Adrenal gland (tissue), 12 donors: ENCODE measurements around the gene SMAP2. TPM values are rescaled to one million over a fixed set of nuclear protein-coding genes. Genes with fewer than 3 reads are reported as not detected.

ENCODE experiments used
- DNase-seq, 7 donors: peaks; one replicate each; pipeline ENCODE4 v3.0.0-alpha.2; 2019 to 2020
- H3K27ac ChIP-seq, 5 donors: fragments of 200-600 bp; sonication (generic) in 4 of 5; 1 replicate in 3 of 5; 2 replicates in 2 of 5; pipeline versions ENCODE4 v1.5.1 to v1.8.0; 2016 to 2020; ENCODE audit warnings: mild to moderate bottlenecking in 1 of 5
- H3K27me3 ChIP-seq: fragments of 200-600 bp; 2 replicates; pipeline ENCODE4 v1.8.0; 2021
- H3K36me3 ChIP-seq, 2 donors: fragments of 200-600 bp; replicated peaks in 1 of 2; 1 replicate in 1 of 2; 2 replicates in 1 of 2; pipeline versions ENCODE4 v1.5.1 to v1.8.0; 2018 to 2022
- H3K4me1 ChIP-seq, 2 donors: fragments of 200-600 bp; replicated peaks in 1 of 2; 1 replicate in 1 of 2; 2 replicates in 1 of 2; pipeline versions ENCODE4 v1.5.1 to v1.8.0; 2018 to 2021
- H3K4me3 ChIP-seq, 4 donors: fragments of 200-600 bp; sonication (generic) in 3 of 4; one replicate each; pipeline ENCODE4 v1.5.1; 2016 to 2018
- H3K9me3 ChIP-seq, 3 donors: fragments of 200-600 bp; sonication (generic) in 1 of 3; replicated peaks in 1 of 3; 1 replicate in 2 of 3; 2 replicates in 1 of 3; pipeline versions ENCODE4 v1.5.1 to v1.8.0; 2016 to 2021
- POLR2A ChIP-seq, 2 donors: fragments of 450-650 bp; IDR thresholded peaks; one replicate each; pipeline ENCODE4 v1.6.1; 2017; ENCODE audit warnings: antibody characterized with exemption in 2 of 2, mild to moderate bottlenecking in 2 of 2, moderate library complexity in 1 of 2
- WGBS, 4 donors: extraction: QIAGEN DNeasy Blood & Tissue Kit in 2 of 4; methylation state at CpG; one replicate each; pipeline versions ENCODE4 v1.1.5 to v1.1.7; 2013 to 2017; 5-methylcytosine and 5-hydroxymethylcytosine counted together
- intact Hi-C, 2 donors: fragments of 100-400 bp; cut with DNase I; formaldehyde crosslinking; loops; one replicate each; pipeline versions ENCODE4 v1.14.1 to v1.15.0; 2022 to 2023
- polyA plus RNA-seq, 3 donors: library from polyadenylated mRNA; stranded (reverse); fragments of 200-250 nt in 2 of 3; fragments of 350-450 nt in 1 of 3; fragmentation: Illumina TruSeq in 1 of 3; extraction: RNeasy Lipid Tissue Mini Kit (QIAGEN cat#74804) in 1 of 3; gene quantifications; one replicate each; pipeline ENCODE4 v1.2.3, GENCODE V29; 2013 to 2014
- total RNA-seq, 9 donors: library from RNA; depleted of rRNA in 4 of 9; stranded (reverse); fragments of >200 nt in 4 of 9; fragments of 120-200 nt in 1 of 9; fragmentation: NEBNext Ultra II Directional in 1 of 9; extraction: Animal tissue kit (Norgen Biotek cat#: 25700) in 1 of 9; gene quantifications; one replicate each; pipeline versions ENCODE4 v1.1.0 to v1.2.4, GENCODE V29; 2013 to 2023
- TF ChIP-seq, protein P1 (sequence below), 6 experiments: fragments of 450-650 bp in 4 of 6; fragments of 200-600 bp in 2 of 6; sonication (generic) in 1 of 6; IDR thresholded peaks; 1 replicate in 5 of 6; 2 replicates in 1 of 6; pipeline versions ENCODE4 v1.5.1 to v1.8.0; 2016 to 2021; ENCODE audit warnings: antibody characterized with exemption in 6 of 6, mild to moderate bottlenecking in 2 of 6, moderate library complexity in 1 of 6
- donor health status: healthy with polysubstance abuse.
- donor health status: Bipolar disorder and iron deficiency.
- donor health status: DM: yes; HTN: yes; CAD: no.
- donor health status: DM: no; HTN: no; CAD: no.
- donor health status: DM: no; HTN: no; CAD: no.
- donor health status: DM: yes; HTN: yes; CAD: no.

Gene SMAP2
- total and polyA plus RNA-seq, 12 donors: 15.0 to 55.9 (median 36.3) TPM

DNA sequence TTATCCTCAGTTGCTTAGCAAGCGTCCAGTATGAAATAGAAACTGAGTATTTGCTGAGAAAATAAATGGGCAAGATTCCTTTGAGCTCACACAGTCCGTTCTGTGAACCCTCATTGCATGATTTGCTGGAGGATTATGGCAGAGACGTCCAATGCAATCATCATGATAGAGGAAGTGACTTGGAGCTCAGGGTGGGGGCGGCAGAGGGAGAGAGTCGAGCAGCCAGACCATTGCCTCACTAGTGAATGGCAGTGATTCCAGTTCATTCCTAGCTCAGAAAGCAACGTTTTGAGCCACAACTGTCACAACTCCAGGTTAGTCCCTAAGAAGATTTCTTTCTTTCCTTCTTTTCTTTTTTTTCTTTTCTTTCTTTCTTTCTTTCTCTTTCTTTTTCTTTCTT is 28.9 kb upstream of the SMAP2 start:
- no peaks in the 10 kb centered on the region for H3K27me3 ChIP-seq
- DNase-seq: peak in 6 of 7 donors; percentile 49 to 72 (median 56)
- WGBS, 4 donors: 17 to 20% (median 19%) methylated on average over 6 of the region's 6 CpGs
- intact Hi-C loops: loop anchor here in 1 of 2 donors (5.0 kb wide), 2 partner anchors 58 to 202 kb away; no protein-coding TSS in a partner anchor
- no peak overlapping the region for H3K4me3 ChIP-seq
- H3K27ac ChIP-seq: peak overlapping the region in 1 of 5 donors; percentile 44
- TF ChIP-seq POLR2A (IDR thresholded peaks at IDR 0.05): no peak
- TF ChIP-seq, protein P1, sequence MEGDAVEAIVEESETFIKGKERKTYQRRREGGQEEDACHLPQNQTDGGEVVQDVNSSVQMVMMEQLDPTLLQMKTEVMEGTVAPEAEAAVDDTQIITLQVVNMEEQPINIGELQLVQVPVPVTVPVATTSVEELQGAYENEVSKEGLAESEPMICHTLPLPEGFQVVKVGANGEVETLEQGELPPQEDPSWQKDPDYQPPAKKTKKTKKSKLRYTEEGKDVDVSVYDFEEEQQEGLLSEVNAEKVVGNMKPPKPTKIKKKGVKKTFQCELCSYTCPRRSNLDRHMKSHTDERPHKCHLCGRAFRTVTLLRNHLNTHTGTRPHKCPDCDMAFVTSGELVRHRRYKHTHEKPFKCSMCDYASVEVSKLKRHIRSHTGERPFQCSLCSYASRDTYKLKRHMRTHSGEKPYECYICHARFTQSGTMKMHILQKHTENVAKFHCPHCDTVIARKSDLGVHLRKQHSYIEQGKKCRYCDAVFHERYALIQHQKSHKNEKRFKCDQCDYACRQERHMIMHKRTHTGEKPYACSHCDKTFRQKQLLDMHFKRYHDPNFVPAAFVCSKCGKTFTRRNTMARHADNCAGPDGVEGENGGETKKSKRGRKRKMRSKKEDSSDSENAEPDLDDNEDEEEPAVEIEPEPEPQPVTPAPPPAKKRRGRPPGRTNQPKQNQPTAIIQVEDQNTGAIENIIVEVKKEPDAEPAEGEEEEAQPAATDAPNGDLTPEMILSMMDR (IDR thresholded peaks at IDR 0.05): no peak
- no peaks in the 10 kb centered on the region for H3K36me3 ChIP-seq
- H3K9me3 ChIP-seq: no peaks in the 10 kb centered on the region
- no peaks in the 10 kb centered on the region for H3K4me1 ChIP-seq

DNA sequence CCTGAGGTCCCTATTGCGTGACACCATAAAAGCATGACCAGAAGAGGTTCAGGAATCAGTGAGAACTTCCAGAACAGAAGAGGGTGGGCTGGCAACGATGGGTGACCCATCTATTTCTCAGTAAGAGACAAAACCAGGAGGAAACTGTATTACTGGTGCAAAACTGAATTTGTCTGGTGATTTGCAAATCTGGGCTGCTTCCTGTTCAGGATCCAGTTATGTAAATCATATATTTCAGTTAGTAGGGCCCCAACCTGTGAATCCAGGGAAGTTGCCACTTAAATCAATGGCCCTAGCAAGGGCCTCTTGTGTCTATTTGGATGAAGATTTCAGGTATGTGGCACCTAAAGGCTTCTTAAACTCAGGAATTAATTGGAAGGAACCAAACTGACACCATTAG is 23.1 kb upstream of the SMAP2 start:
- Histone ChIP-seq H3K4me3 (no peak overlapping the region), H3K27me3 (no peaks in the 10 kb centered on the region), H3K9me3 (no peaks in the 10 kb centered on the region), H3K36me3 (no peaks in the 10 kb centered on the region), H3K4me1 (no peaks in the 10 kb centered on the region), H3K27ac (no peak overlapping the region)
- intact Hi-C loops: no loop called here
- no peak for TF ChIP-seq POLR2A (IDR thresholded peaks at IDR 0.05)
- TF ChIP-seq, protein P1 (IDR thresholded peaks at IDR 0.05): no peak
- DNase-seq: no peak
- WGBS, 4 donors: 75 to 88% (median 78%) methylated on average over 2 of the region's 2 CpGs

DNA sequence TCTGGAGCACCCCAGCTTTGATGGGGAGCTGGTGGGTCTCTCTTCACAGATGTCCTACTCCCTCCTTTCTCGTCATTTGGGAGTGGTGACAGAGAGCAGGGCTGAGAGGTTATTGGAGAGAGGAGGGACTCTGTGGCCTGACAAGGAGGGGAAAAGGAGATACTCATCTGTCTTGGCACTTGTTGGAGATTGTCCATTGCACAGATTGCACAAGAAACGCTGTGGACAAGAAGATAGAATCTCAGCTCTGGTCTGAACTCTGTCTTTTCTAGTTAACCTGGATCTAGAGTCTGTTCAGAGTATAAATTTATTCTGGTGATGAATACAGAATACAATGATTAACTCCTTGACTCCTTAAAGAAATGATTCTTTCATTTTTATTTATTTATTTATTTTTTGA is 22.4 kb upstream of the SMAP2 start:
- Histone ChIP-seq H3K9me3 (no peaks in the 10 kb centered on the region), H3K27me3 (no peaks in the 10 kb centered on the region), H3K4me1 (no peaks in the 10 kb centered on the region), H3K36me3 (no peaks in the 10 kb centered on the region), H3K4me3 (no peak overlapping the region), H3K27ac (no peak overlapping the region)
- intact Hi-C loops: no loop called here
- 69 to 82% (median 79%) methylated on average over 2 of the region's 2 CpGs for WGBS, 4 donors
- DNase-seq: no peak
- TF ChIP-seq, protein P1 (IDR thresholded peaks at IDR 0.05): no peak
- no peak for TF ChIP-seq POLR2A (IDR thresholded peaks at IDR 0.05)

DNA sequence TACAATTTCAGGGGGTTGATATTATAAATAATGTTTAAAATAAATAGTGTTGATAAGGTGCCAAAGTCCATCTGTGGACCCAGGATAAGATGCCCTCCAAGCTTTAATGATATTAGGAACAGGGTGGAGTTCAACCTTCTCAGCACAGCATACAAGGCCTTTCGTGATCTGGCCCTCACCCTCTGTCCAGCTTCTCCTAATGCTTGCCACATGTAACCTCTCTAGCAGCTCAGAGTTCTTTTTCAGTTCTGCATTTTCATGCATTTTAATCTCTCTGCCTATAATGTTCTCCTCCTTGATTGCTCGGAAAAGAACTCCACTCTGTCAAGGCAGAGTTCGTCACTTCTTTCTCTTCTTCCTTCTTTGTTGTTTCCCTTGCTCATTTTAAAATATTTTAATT is 21.4 kb upstream of the SMAP2 start:
- TF ChIP-seq, protein P1 (IDR thresholded peaks at IDR 0.05): no peak
- no peak for TF ChIP-seq POLR2A (IDR thresholded peaks at IDR 0.05)
- no peak for DNase-seq
- no peaks in the 10 kb centered on the region for H3K36me3 ChIP-seq
- intact Hi-C loops: no loop called here
- H3K27ac ChIP-seq: no peak overlapping the region
- H3K4me1 ChIP-seq: no peaks in the 10 kb centered on the region
- H3K9me3 ChIP-seq: no peaks in the 10 kb centered on the region
- WGBS, 4 donors: 63 to 84% (median 74%) methylated on average over 3 of the region's 3 CpGs
- no peak overlapping the region for H3K4me3 ChIP-seq
- H3K27me3 ChIP-seq: no peaks in the 10 kb centered on the region
